Motor neuron (in vitro differentiated cells): ENCODE results near the gene PITX1. TPM values are rescaled to one million over a fixed set of nuclear protein-coding genes. Genes with fewer than 3 reads are reported as not detected.

Source experiments
- ATAC-seq, 8 experiments: fragments of 200-7000 bp; cut with Tn5 transposase; replicated peaks in 6 of 8; 2 replicates each; pipeline ENCODE4 v1.8.0; 2021; ENCODE audit warnings: mild to moderate bottlenecking in 8 of 8, moderate library complexity in 8 of 8
- H3K27ac ChIP-seq, 2 donors: fragments of 250-450 bp; sonication (Bioruptor Pico); 2 replicates each; pipeline ENCODE4 v1.9.0; 2021; ENCODE audit warnings: antibody characterized with exemption in 2 of 2, mild to moderate bottlenecking in 2 of 2, moderate library complexity in 1 of 2
- H3K4me1 ChIP-seq, 2 donors: fragments of 250-450 bp; sonication (Bioruptor Pico); replicated peaks in 1 of 2; 2 replicates each; pipeline ENCODE4 v1.6.1; 2021; ENCODE audit warnings: antibody characterized with exemption in 2 of 2, mild to moderate bottlenecking in 2 of 2, moderate library complexity in 1 of 2
- H3K4me3 ChIP-seq, 5 donors: fragments of 250-450 bp; sonication (Bioruptor Pico); 2 replicates each; pipeline ENCODE4 v1.9.0; 2021; ENCODE audit warnings: antibody characterized with exemption in 5 of 5, mild to moderate bottlenecking in 5 of 5, moderate library complexity in 4 of 5
- WGBS, 10 experiments: fragments of 450-650 bp; shearing (Covaris generic); methylation state at CpG; one replicate each; pipeline ENCODE4 v1.0.0; 2022; 5-methylcytosine and 5-hydroxymethylcytosine counted together
- in situ Hi-C, 9 experiments: fragments of 400-800 bp; cut with MboI; loops; one replicate each; pipeline ENCODE4 v1.15.0; 2021; ENCODE audit warnings: low sequenced_read_pairs in 9 of 9, low pct_unique_long_range_greater_than_20kb in 2 of 9; ENCODE audit not compliant: unreplicated experiment in 9 of 9
- total RNA-seq, 8 experiments: library from RNA; unstranded; fragments of 300-600 nt; gene quantifications; 2 replicates each; pipeline versions ENCODE4 v1.2.3 to v1.2.4, GENCODE V29; 2022

PITX1 gene
- total RNA-seq, 8 experiments from 2014 or later, result 0.16 to 8.6 (median 0.71) TPM; not detected in 1

DNA sequence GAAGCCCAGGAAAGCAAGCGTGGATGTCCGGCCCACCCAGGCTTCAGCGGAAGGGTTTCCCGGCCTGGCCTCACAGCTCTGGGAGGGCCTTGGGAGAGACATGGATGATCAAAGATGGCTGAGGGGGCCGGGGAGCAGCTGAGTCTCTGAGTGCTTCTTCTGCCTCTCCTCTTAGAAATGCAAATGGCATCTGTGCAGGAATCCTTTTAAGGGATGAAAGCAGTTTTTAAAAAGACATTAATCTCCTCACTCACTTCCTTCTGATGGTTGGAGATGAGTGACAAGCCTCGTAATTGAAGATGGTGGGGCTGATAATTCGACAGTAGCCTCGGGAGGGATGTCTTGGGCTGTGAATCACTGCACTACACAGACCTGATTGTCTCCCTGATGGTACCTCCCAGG is 24.3 kb upstream of the PITX1 start:
- Histone ChIP-seq H3K4me3 (no peak overlapping the region), H3K27ac (peak overlapping the region in 1 of 2 donors; percentile 66), H3K4me1 (peaks cover 2 to 7% of the 10 kb centered on the region in 2 donors)
- 4 to 20% (median 8%) methylated on average over 1 to 8 of the region's 8 CpGs; no CpG with 5 or more reads in 7 of the 10 experiments for WGBS, 10 experiments
- peak in 5 of 8 experiments; percentile 79 to 94 (median 92) for ATAC-seq
- in situ Hi-C loops, result no loop called here

DNA sequence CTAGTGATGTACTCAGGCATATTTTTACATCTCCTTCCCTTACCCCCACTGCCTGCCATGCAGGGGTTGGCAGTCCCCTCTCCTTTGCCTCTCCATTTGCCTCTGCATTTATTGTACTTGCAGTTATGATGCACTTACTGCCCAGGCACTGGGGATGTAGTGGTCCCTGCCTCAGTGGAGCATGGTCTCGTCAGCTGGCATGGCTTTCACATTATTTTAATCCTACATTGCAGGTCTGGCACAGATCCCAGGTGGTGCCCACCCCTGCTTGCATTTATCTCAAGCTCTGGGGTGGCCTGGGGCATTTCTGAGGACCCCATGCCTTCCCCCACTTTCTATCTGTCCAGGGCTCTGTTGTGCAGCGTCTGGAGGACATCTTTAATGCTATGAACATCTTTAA is 23.2 kb upstream of the PITX1 start:
- in situ Hi-C loops, result no loop called here
- 30 to 67% methylated on average over 1 to 2 of the region's 2 CpGs; no CpG with 5 or more reads in 8 of the 10 experiments for WGBS, 10 experiments
- ATAC-seq, result no peak
- H3K4me1 ChIP-seq, result peaks cover 2 to 7% of the 10 kb centered on the region in 2 donors
- H3K4me3 ChIP-seq, result no peak overlapping the region
- no peak overlapping the region for H3K27ac ChIP-seq

DNA sequence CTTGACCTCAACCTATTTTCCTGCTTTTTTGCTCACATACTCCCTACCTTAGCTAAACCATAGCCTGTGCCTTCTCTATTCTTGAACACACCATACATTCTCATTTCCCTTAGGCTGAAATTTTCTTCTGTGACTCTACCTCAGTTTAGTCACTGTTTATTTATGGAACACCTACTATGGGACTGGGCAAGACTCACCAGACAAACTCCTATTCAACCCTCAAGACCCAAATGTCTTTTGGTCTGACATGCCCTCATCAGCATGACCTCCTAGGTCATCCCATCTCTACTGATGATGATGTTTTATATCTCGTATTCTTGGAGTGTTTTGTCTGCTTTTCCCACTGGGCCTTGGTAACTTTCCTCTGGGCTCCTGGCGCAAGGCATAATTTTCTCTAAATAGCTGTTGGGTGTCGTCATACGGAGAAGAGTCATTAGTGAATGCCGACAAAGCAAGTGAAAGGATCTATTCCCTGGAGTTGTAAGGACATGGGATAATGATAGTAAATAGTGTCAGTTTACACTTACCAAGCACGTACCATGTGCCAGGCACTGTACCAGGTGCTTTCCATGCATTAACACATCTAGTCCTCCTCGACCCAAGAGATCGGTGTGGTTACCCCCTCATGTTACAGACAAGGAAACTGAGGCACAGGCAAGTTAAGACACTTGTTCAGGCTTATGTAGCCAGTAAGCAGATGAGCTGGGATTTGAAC is 22.4 kb upstream of the PITX1 start:
- 40 to 88% (median 61%) methylated on average over 1 to 8 of the region's 8 CpGs; no CpG with 5 or more reads in 2 of the 10 experiments for WGBS, 10 experiments

DNA sequence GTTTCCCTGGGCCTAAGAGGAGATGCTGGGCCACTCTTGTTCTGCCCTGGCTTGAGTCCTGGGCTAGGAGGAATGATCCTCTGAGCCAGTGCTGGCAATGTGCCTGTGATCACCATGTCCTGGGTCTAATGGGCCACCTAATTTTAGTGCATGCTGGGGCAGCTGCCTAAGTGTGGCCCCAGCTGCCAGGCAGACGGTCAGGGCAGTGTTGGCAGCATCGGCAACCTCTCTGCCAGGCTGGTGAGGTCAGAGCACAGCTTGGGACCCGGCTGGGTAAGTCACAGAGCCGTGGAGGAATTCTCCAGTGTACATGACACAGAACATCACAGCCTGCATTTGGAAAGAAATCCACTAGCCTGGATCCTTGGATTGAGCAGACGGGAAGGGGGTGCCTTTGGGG is 21.4 kb upstream of the PITX1 start:
- Histone ChIP-seq H3K27ac (no peak overlapping the region), H3K4me1 (peaks cover 2 to 7% of the 10 kb centered on the region in 2 donors), H3K4me3 (no peak overlapping the region)
- 38 to 90% (median 86%) methylated on average over 1 to 4 of the region's 5 CpGs; no CpG with 5 or more reads in 7 of the 10 experiments for WGBS, 10 experiments
- ATAC-seq, result no peak
- in situ Hi-C loops, result no loop called here

More for the DNA sequence above, 22.4 kb upstream of the PITX1 start:
- H3K4me1 ChIP-seq, result peaks cover 2 to 7% of the 10 kb centered on the region in 2 donors
- in situ Hi-C loops, result no loop called here
- ATAC-seq, result no peak
- H3K27ac ChIP-seq, result no peak overlapping the region
- no peak overlapping the region for H3K4me3 ChIP-seq

DNA sequence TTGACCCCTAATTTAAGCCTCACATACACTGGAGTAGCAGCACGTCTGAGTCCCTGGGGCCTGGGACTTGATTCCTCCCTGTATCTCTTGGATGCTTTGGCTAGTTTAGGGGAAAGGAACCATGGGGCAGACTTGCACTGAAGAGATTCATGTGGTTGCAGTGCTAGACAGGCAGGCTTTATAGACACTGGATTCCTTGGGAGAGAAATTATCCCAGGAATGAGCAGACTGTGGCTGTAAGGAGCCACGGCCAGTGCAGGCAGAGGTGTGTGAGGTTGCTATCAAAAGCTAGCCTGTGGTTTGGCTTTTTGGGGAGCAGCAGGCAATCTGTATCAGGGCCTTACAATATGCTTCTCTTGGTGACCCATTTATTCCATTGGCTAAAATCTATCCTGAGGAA is 20.5 kb upstream of the PITX1 start:
- Histone ChIP-seq H3K4me3 (no peak overlapping the region), H3K4me1 (peaks cover 2 to 7% of the 10 kb centered on the region in 2 donors), H3K27ac (no peak overlapping the region)
- no peak for ATAC-seq
- WGBS, 10 experiments, result 42 to 80% methylated on average over 1 to 2 of the region's 2 CpGs; no CpG with 5 or more reads in 8 of the 10 experiments
- in situ Hi-C loops, result no loop called here

DNA sequence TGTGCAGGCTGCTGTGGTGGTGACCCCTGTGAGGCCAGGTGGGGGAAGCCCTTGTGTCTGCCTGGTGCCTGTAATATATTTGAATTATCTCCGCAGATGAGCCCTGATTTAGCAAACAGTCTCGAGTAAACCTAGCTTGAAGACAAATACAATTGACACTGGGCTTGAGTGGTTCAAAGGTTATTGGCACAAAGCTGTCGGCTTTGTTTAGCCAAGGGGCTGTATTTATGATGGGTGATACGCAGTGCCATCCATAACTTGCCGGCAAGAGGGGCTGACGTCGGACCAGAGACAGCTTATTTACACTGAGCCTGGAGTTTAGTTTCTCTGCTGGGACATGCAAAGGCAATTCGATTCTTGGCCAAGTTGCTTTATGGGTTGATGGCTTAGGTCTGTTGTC is 20.0 kb upstream of the PITX1 start:
- in situ Hi-C loops, result no loop called here
- WGBS, 10 experiments, result 8 to 76% (median 50%) methylated on average over 1 to 5 of the region's 8 CpGs; no CpG with 5 or more reads in 1 of the 10 experiments
- H3K4me1 ChIP-seq, result peaks cover 2 to 7% of the 10 kb centered on the region in 2 donors
- no peak overlapping the region for H3K4me3 ChIP-seq
- ATAC-seq, result peak in 1 of 8 experiments; percentile 45
- H3K27ac ChIP-seq, result no peak overlapping the region

DNA sequence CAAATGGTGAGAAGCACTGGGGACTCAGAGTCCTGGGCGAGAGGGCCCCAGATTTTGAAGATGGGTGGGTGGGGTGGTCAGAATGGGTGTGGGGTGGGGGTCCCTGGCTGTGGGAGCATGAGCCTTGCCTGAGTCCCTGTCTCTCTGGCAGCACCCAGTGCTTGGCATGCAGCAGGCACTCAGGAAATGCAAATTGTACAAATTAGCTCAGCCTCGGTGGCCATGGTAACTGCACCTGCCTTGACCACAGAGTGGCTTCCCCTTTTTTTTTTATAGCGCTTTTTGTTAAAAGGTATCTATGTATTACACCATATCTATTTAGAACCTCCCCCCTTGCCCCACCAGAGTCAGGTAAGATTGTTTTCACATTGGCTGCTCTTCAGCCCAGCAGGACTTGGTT is 19.2 kb upstream of the PITX1 start:
- in situ Hi-C loops, result no loop called here
- 72 to 80% (median 78%) methylated on average over 1 to 2 of the region's 3 CpGs; no CpG with 5 or more reads in 6 of the 10 experiments for WGBS, 10 experiments
- H3K4me1 ChIP-seq, result peaks cover 0 to 4% of the 10 kb centered on the region in 2 donors
- no peak overlapping the region for H3K4me3 ChIP-seq
- no peak overlapping the region for H3K27ac ChIP-seq
- peak in 1 of 8 experiments; percentile 43 for ATAC-seq

DNA sequence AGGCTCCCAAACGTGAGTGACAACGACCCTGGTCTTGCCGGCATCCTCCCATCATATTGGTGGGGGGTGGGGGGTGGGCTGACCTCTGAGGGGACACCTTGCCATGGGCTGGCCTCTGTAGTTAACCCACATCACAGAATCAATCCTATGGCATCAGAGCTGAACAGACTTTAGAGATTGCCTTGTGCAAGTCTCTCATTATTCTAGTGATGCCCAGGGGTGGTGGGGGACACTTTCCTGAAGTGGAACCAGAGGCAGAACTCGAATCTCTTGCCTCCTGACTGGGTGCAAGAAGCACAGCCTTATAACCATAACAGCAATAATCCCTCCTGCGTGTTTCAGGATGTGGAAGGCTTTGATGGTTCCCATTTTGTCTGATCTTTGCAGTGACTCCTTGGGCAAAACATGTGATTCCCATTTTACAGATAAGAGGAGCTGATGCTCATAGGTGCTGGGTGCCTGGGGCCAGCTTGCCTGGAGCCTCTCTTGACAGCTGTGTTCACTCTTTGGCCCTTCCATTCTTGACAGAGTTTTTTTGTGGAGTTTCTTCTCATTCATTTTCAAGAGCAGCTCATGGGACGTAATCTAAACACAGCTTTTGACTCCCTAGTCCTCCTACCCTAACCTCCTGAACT is 18.6 kb upstream of the PITX1 start:
- H3K4me1 ChIP-seq, result no peaks in the 10 kb centered on the region
- in situ Hi-C loops, result no loop called here
- no peak overlapping the region for H3K27ac ChIP-seq
- 0 to 58% (median 0%) methylated on average over 1 to 2 of the region's 6 CpGs; no CpG with 5 or more reads in 6 of the 10 experiments for WGBS, 10 experiments
- H3K4me3 ChIP-seq, result no peak overlapping the region
- no peak for ATAC-seq

DNA sequence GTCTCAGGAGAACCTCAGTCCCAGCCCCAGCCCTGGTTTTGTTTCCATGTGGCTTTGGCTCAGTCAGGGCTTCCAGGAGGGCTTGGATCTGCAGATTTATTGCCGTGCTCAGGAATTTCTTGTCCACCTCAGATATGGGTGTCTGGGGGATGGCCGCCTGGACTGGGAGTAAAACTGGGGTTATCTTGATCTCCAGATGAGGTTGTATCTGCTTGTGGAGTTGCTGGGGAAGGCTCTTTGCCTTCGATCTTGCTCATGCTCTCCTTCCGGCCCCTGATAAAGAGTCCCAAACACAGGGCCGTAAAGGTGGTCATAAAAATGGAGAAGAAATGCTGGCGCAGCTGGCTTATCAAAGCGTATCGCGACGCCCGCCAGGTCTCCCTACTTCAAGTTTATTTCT is 17.8 kb upstream of the PITX1 start:
- Histone ChIP-seq H3K27ac (no peak overlapping the region), H3K4me1 (no peaks in the 10 kb centered on the region), H3K4me3 (no peak overlapping the region)
- ATAC-seq, result no peak
- WGBS, 10 experiments, result 25 to 100% (median 84%) methylated on average over 1 to 11 of the region's 11 CpGs; no CpG with 5 or more reads in 2 of the 10 experiments
- in situ Hi-C loops, result no loop called here

DNA sequence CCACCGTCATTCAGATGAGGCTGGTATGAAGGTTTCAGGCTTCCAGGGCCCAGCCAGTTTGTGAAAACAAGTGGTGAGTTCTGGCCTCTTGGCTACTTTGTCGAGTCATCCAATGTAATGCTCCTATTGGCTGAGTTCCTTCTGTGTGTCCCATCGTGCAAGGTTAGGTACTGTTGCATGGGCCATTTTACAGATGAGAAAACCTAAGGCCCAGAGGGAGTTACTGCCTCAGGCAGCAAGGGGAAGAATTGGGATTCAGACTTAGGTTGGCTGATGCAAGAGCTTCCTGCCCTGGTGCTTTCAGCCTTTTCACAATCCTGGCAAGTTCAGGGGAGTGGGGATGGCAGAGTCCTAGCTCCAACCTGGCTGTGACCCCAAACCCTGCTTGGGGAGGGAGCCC is 17.4 kb upstream of the PITX1 start:
- ATAC-seq, result no peak
- in situ Hi-C loops, result no loop called here
- WGBS, 10 experiments, result 0 to 65% (median 17%) methylated on average over 1 to 3 of the region's 3 CpGs; no CpG with 5 or more reads in 3 of the 10 experiments
- no peak overlapping the region for H3K27ac ChIP-seq
- H3K4me1 ChIP-seq, result no peaks in the 10 kb centered on the region
- H3K4me3 ChIP-seq, result no peak overlapping the region

DNA sequence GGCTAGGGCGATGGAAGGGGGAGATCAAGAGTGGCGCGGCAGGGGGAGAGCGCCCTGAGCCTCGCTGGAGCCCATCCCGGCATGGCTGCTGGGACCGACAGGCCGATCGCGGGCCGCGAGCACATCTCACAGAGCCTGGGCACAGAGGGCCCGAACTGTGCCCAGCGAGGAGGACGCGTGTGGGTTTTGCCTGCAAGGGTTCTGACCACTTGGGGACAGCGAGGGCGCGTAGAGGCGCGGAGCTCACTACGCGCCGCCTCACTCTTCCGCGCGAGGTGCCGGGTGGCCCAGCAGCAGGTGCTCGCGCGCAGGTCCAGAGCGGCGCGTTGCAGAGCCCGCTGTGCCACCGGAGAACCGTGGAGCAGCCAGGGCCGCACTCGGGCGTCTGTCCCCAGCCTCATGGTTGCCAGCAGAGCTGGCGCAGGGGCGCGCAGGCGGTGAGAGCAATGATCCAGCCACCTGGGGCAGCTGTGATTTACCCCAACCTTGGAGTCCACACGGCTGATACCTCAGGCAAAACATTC is 16.3 kb upstream of the PITX1 start:
- ATAC-seq, result no peak
- Histone ChIP-seq H3K27ac (no peak overlapping the region), H3K4me3 (no peak overlapping the region), H3K4me1 (no peaks in the 10 kb centered on the region)
- 40% methylated on average over 2 of the region's 45 CpGs; no CpG with 5 or more reads in 9 of the 10 experiments for WGBS, 10 experiments
- in situ Hi-C loops, result no loop called here

DNA sequence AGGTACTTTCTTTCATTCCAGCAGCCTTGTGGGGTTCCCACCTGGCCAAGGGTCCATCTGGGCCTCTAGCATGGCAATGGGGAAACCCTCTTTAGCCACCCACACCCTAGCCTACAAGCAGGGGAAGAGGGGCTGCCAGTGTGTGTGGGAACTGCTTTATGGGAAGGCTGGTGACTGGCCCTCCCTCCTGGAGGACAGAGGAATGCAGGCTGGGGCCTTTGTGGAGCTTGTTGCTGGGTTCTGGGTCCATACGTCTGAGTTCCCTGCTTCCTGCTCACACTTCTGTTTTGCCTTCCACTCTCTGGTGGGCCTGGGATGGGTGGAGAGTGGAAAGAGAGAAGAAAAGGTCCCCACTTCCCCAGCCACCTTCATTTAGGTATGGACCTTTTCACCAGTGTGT is 14.9 kb upstream of the PITX1 start:
- 0% methylated on average over 1 of the region's 1 CpG; no CpG with 5 or more reads in 7 of the 10 experiments for WGBS, 10 experiments

DNA sequence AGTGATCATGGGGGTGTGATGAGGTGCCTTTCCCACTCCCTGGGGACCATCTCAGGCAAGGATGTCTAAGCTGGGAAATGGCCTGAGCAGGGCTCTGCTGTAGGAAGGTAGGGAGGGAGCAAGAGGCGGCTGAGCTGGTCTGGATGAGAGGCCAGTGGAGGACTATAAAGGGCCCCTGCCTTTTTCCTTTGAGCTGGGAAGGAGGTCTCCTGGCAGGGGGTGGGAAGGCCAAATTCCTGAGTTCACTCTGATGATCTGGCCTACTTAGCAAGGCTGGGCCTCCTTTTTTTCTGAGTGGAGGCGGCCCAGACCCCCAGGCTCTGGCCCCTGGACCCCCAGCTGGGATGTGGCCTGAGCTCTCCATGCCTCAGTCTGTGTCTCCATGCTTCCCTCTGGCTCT is 14.3 kb upstream of the PITX1 start:
- no peak for ATAC-seq
- Histone ChIP-seq H3K4me3 (no peak overlapping the region), H3K27ac (no peak overlapping the region), H3K4me1 (no peaks in the 10 kb centered on the region)
- 60 to 100% (median 60%) methylated on average over 1 of the region's 2 CpGs; no CpG with 5 or more reads in 6 of the 10 experiments for WGBS, 10 experiments
- in situ Hi-C loops, result loop anchor here in 1 of 9 experiments (25.0 kb wide), 1 partner anchor 289 kb away; no protein-coding TSS in a partner anchor

More for the DNA sequence above, 14.9 kb upstream of the PITX1 start:
- H3K4me1 ChIP-seq, result no peaks in the 10 kb centered on the region
- no peak overlapping the region for H3K4me3 ChIP-seq
- in situ Hi-C loops, result loop anchor here in 1 of 9 experiments (25.0 kb wide), 1 partner anchor 288 kb away; no protein-coding TSS in a partner anchor
- no peak overlapping the region for H3K27ac ChIP-seq
- no peak for ATAC-seq
